Activated T-helper 2 cell treated with anti-CD3 and anti-CD28 coated beads, Interferon-gamma antibody, Interleukin-2, Interleukin-4, amounts not matched to agents 10 μg/mL and 5 μg/mL and 100 μg/mL, durations not matched to agents 14 hours and 24 hours and 36 hours (primary cell): ENCODE data around the gene LPXN. TPM values are rescaled to one million over a fixed set of nuclear protein-coding genes. Genes with fewer than 3 reads are reported as not detected.

Experiments used
- DNase-seq: peaks from one replicate; pipeline ENCODE4 v3.0.0; 2021; ENCODE audit warnings: low spot score
- H3K27ac Mint-ChIP-seq: one replicate; pipeline ENCODE4 v1.8.0; 2021; ENCODE audit warnings: mixed read lengths
- H3K27me3 Mint-ChIP-seq: one replicate; pipeline ENCODE4 v1.8.0; 2021; ENCODE audit warnings: low read depth, mixed read lengths
- H3K36me3 Mint-ChIP-seq: one replicate; pipeline ENCODE4 v1.8.0; 2021; ENCODE audit warnings: low read depth, mixed read lengths
- H3K4me1 Mint-ChIP-seq: one replicate; pipeline ENCODE4 v1.8.0; 2021; ENCODE audit warnings: low read depth, mixed read lengths
- H3K4me3 Mint-ChIP-seq: one replicate; pipeline ENCODE4 v1.8.0; 2021; ENCODE audit warnings: low read depth, mild to moderate bottlenecking, moderate library complexity, mixed read lengths
- H3K9me3 Mint-ChIP-seq: one replicate; pipeline ENCODE4 v1.8.0; 2021; ENCODE audit warnings: mixed read lengths
- intact Hi-C: fragments of 100-400 bp; cut with micrococcal nuclease; formaldehyde crosslinking; loops from one replicate; pipeline ENCODE4 v1.15.1; 2023
- total RNA-seq: library from RNA; stranded (reverse); gene quantifications from 2 replicates; pipeline ENCODE4 v1.2.3, GENCODE V29; 2022

LPXN gene
- total RNA-seq, 1 donor from 2014 or later, result 129 TPM

GRCh38 chr11:58506935-58507334, 68.7 kb downstream of the LPXN start:
- Mint-ChIP-seq H3K9me3 (no peaks in the 10 kb centered on the region), H3K4me3 (no peak overlapping the region), H3K4me1 (peaks cover 17% of the 10 kb centered on the region), H3K27ac (no peak overlapping the region), H3K36me3 (peaks cover 4% of the 10 kb centered on the region), H3K27me3 (no peaks in the 10 kb centered on the region)
- intact Hi-C loops, result loop anchor here (1.0 to 5.0 kb wide), 2 partner anchors 18 to 115 kb away; no protein-coding TSS in a partner anchor
- DNase-seq, result no peak

- Mint-ChIP-seq H3K36me3 (peaks cover 4% of the 10 kb centered on the region), H3K9me3 (no peaks in the 10 kb centered on the region), H3K27me3 (no peaks in the 10 kb centered on the region), H3K4me1 (peaks cover 17% of the 10 kb centered on the region), H3K27ac (peak overlapping the region; percentile 47), H3K4me3 (peak overlapping the region; percentile 3)
- intact Hi-C loops, result loop anchor here (1.0 to 5.0 kb wide), 2 partner anchors 19 to 114 kb away; no protein-coding TSS in a partner anchor
- DNase-seq, result no peak
Observed at GRCh38 chr11:58505849-58506248, 69.8 kb downstream of the LPXN start.

- peaks cover 12% of the 10 kb centered on the region for H3K4me1 Mint-ChIP-seq
Observed at GRCh38 chr11:58504232-58504631, 71.4 kb downstream of the LPXN start.

GRCh38 chr11:58503361-58503856, 72.2 kb downstream of the LPXN start:
- Mint-ChIP-seq H3K27me3 (no peaks in the 10 kb centered on the region), H3K27ac (no peak overlapping the region), H3K4me1 (peaks cover 18% of the 10 kb centered on the region), H3K9me3 (no peaks in the 10 kb centered on the region), H3K4me3 (no peak overlapping the region), H3K36me3 (peaks cover 4% of the 10 kb centered on the region)
- intact Hi-C loops, result no loop called here
- no peak for DNase-seq

More at GRCh38 chr11:58504232-58504631, 71.4 kb downstream of the LPXN start:
- Mint-ChIP-seq H3K36me3 (peaks cover 4% of the 10 kb centered on the region), H3K4me3 (no peak overlapping the region), H3K9me3 (no peaks in the 10 kb centered on the region), H3K27me3 (no peaks in the 10 kb centered on the region), H3K27ac (no peak overlapping the region)
- DNase-seq, result no peak
- intact Hi-C loops, result no loop called here

- Mint-ChIP-seq H3K36me3 (no peaks in the 10 kb centered on the region), H3K27ac (no peak overlapping the region), H3K4me3 (no peak overlapping the region), H3K27me3 (no peaks in the 10 kb centered on the region), H3K9me3 (no peaks in the 10 kb centered on the region), H3K4me1 (peaks cover 26% of the 10 kb centered on the region)
- no peak for DNase-seq
- intact Hi-C loops, result no loop called here
Observed at GRCh38 chr11:58502004-58502403, 73.7 kb downstream of the LPXN start.

- no peak overlapping the region for H3K27ac Mint-ChIP-seq
- peaks cover 5% of the 10 kb centered on the region for H3K36me3 Mint-ChIP-seq
- H3K4me1 Mint-ChIP-seq, result peaks cover 25% of the 10 kb centered on the region
- intact Hi-C loops, result no loop called here
- no peaks in the 10 kb centered on the region for H3K9me3 Mint-ChIP-seq
- no peaks in the 10 kb centered on the region for H3K27me3 Mint-ChIP-seq
- H3K4me3 Mint-ChIP-seq, result no peak overlapping the region
- DNase-seq, result no peak
Observed at GRCh38 chr11:58498464-58498863, 77.2 kb downstream of the LPXN start.

- no peak for DNase-seq
- Mint-ChIP-seq H3K9me3 (no peaks in the 10 kb centered on the region), H3K36me3 (peaks cover 5% of the 10 kb centered on the region), H3K4me1 (peaks cover 25% of the 10 kb centered on the region), H3K27me3 (no peaks in the 10 kb centered on the region), H3K4me3 (no peak overlapping the region), H3K27ac (no peak overlapping the region)
- intact Hi-C loops, result no loop called here
Observed at GRCh38 chr11:58497951-58498350, 77.7 kb downstream of the LPXN start.

- no peak for DNase-seq
- Mint-ChIP-seq H3K36me3 (peaks cover 5% of the 10 kb centered on the region), H3K4me1 (peaks cover 25% of the 10 kb centered on the region), H3K27ac (no peak overlapping the region), H3K27me3 (no peaks in the 10 kb centered on the region), H3K4me3 (no peak overlapping the region), H3K9me3 (no peaks in the 10 kb centered on the region)
- intact Hi-C loops, result no loop called here
Observed at GRCh38 chr11:58495906-58496305, 79.8 kb downstream of the LPXN start.

- H3K9me3 Mint-ChIP-seq, result no peaks in the 10 kb centered on the region
- DNase-seq, result no peak
- no peaks in the 10 kb centered on the region for H3K27me3 Mint-ChIP-seq
- H3K36me3 Mint-ChIP-seq, result peaks cover 5% of the 10 kb centered on the region
- H3K27ac Mint-ChIP-seq, result peak overlapping the region; percentile 19
- intact Hi-C loops, result no loop called here
- no peak overlapping the region for H3K4me3 Mint-ChIP-seq
- H3K4me1 Mint-ChIP-seq, result peaks cover 25% of the 10 kb centered on the region
Observed at GRCh38 chr11:58494101-58494500, 81.6 kb downstream of the LPXN start.

GRCh38 chr11:58493676-58494075, 82.0 kb downstream of the LPXN start:
- Mint-ChIP-seq H3K4me3 (no peak overlapping the region), H3K4me1 (peaks cover 21% of the 10 kb centered on the region), H3K9me3 (no peaks in the 10 kb centered on the region), H3K36me3 (peaks cover 5% of the 10 kb centered on the region), H3K27me3 (no peaks in the 10 kb centered on the region), H3K27ac (no peak overlapping the region)
- intact Hi-C loops, result no loop called here
- DNase-seq, result no peak

- Mint-ChIP-seq H3K27me3 (no peaks in the 10 kb centered on the region), H3K36me3 (no peaks in the 10 kb centered on the region), H3K9me3 (no peaks in the 10 kb centered on the region), H3K4me3 (no peak overlapping the region), H3K27ac (no peak overlapping the region), H3K4me1 (peaks cover 7% of the 10 kb centered on the region)
- DNase-seq, result no peak
- intact Hi-C loops, result no loop called here
Observed at GRCh38 chr11:58490827-58491226, 84.8 kb downstream of the LPXN start.

GRCh38 chr11:58487170-58487569, 88.5 kb downstream of the LPXN start:
- Mint-ChIP-seq H3K27ac (no peak overlapping the region), H3K4me3 (no peak overlapping the region), H3K27me3 (no peaks in the 10 kb centered on the region), H3K36me3 (no peaks in the 10 kb centered on the region), H3K9me3 (no peaks in the 10 kb centered on the region), H3K4me1 (no peaks in the 10 kb centered on the region)
- intact Hi-C loops, result no loop called here
- DNase-seq, result no peak

- no peak overlapping the region for H3K27ac Mint-ChIP-seq
- no peaks in the 10 kb centered on the region for H3K36me3 Mint-ChIP-seq
- no peak overlapping the region for H3K4me3 Mint-ChIP-seq
- DNase-seq, result no peak
- no peaks in the 10 kb centered on the region for H3K27me3 Mint-ChIP-seq
- intact Hi-C loops, result no loop called here
- H3K4me1 Mint-ChIP-seq, result no peaks in the 10 kb centered on the region
- H3K9me3 Mint-ChIP-seq, result no peaks in the 10 kb centered on the region
Observed at GRCh38 chr11:58485961-58486360, 89.7 kb downstream of the LPXN start.
